OCI-LY1 (cell line): Measurements from ENCODE around the gene ACAA2.

Experiments
- CTCF ChIP-seq: fragments of 200-600 bp; sonication (generic), shearing (Covaris generic); IDR thresholded peaks from 2 replicates; pipeline ENCODE4 v1.5.1; 2017; ENCODE audit warnings: mild to moderate bottlenecking, antibody characterized with exemption, low read length, moderate library complexity, mixed read lengths
- EZH2 ChIP-seq: fragments of 200-600 bp; sonication (generic), shearing (Covaris generic); IDR thresholded peaks from 2 replicates; pipeline ENCODE4 v1.8.0; 2017; ENCODE audit warnings: borderline replicate concordance, mixed run types, mild to moderate bottlenecking, antibody characterized with exemption, low read length, moderate library complexity, mixed read lengths

DNA sequence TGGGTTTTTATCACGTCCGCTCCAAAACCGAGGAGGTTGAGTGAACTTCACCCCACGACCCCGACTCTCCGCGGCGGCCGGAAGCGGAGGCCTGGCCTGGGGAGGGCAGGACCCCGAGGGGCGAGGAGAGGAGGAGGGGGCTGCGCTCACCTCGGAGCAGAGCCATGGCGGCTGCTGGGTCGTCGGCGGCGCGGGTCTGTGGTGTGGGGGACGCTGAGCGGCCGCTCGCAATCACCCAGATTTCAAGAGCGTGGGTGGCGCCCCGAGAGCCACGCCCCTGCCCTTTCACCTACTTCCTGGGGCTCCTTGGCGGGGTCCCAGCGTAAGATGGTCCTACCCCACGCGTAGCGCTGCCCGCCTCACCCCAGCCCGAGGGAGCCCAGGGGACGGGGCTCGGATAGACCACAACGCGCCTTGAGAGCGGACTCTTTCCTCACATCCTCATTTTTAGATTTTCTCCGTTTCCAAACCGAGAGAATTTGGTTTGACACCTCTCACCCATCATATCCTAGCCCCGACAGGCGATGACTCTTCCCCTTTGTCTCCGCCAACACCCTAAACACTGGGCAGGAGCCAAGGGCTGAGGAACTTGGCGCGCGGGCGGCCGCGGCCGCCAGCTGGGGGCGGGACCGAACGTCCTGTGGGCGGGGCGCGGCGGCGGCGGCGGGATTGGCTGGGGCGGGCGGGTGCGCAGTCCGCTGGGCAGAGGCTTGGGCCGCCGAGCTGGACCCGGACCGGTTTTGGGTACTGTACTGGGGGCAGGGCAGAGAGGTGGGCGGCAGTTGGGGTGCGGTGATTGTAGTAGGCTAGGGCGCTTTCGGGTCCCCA is at the start of gene ACAA2:
- no peak for TF ChIP-seq CTCF
- no peak for TF ChIP-seq EZH2
